Upper lobe of left lung (tissue), 6 donors: ENCODE measurements around the gene ITPR1. TPM values are rescaled to one million over a fixed set of nuclear protein-coding genes. Genes with fewer than 3 reads are reported as not detected.

Experiments
- ATAC-seq, 2 donors: fragments of 200-7000 bp; cut with Tn5 transposase; one replicate each; pipeline ENCODE4 v1.9.1; 2022; ENCODE audit warnings: mild to moderate bottlenecking in 2 of 2, moderate library complexity in 2 of 2; ENCODE audit not compliant: low FRiP score in 2 of 2
- DNase-seq, 2 donors: peaks; one replicate each; pipeline ENCODE4 v3.0.0-alpha.2; 2019 to 2020
- H3K27ac ChIP-seq, 4 donors: fragments of 200-600 bp; sonication (generic); one replicate each; pipeline ENCODE4 v1.5.1; 2016 to 2019
- H3K27me3 ChIP-seq, 4 donors: fragments of 200-600 bp; sonication (generic); one replicate each; pipeline ENCODE4 v1.5.1; 2017 to 2019
- H3K36me3 ChIP-seq, 4 donors: fragments of 200-600 bp; sonication (generic); one replicate each; pipeline ENCODE4 v1.5.1; 2016 to 2019
- H3K4me1 ChIP-seq, 4 donors: fragments of 200-600 bp; sonication (generic); one replicate each; pipeline ENCODE4 v1.5.1; 2018 to 2019
- H3K4me3 ChIP-seq, 4 donors: fragments of 200-600 bp; sonication (generic); one replicate each; pipeline ENCODE4 v1.5.1; 2017 to 2019; ENCODE audit warnings: mild to moderate bottlenecking in 2 of 4, moderate library complexity in 1 of 4
- H3K9me3 ChIP-seq, 4 donors: fragments of 200-600 bp; sonication (generic); one replicate each; pipeline ENCODE4 v1.5.1; 2018 to 2019
- CTCF ChIP-seq, 6 experiments: fragments of 450-650 bp in 4 of 6; fragments of 200-600 bp in 2 of 6; sonication (generic) in 2 of 6; IDR thresholded peaks; one replicate each; pipeline ENCODE4 v1.5.1; 2016 to 2019; ENCODE audit warnings: antibody characterized with exemption in 6 of 6
- EP300 ChIP-seq, 4 donors: sonication (generic); formaldehyde crosslinking; IDR thresholded peaks; one replicate each; pipeline ENCODE4 v1.5.1; 2017; ENCODE audit warnings: antibody characterized with exemption in 4 of 4, control low read depth in 2 of 4
- POLR2A ChIP-seq, 4 donors: fragments of 450-650 bp; IDR thresholded peaks; one replicate each; pipeline ENCODE4 v1.5.1; 2016 to 2017; ENCODE audit warnings: antibody characterized with exemption in 4 of 4, mild to moderate bottlenecking in 2 of 4
- POLR2AphosphoS5 ChIP-seq, 2 donors: sonication (generic); formaldehyde crosslinking; IDR thresholded peaks; one replicate each; pipeline ENCODE4 v1.5.1; 2017; ENCODE audit warnings: antibody characterized with exemption in 2 of 2
- WGBS, 2 donors: methylation state at CpG; one replicate each; pipeline ENCODE4 v1.1.5; 2017 to 2018; 5-methylcytosine and 5-hydroxymethylcytosine counted together
- total RNA-seq, 6 donors: library from RNA; depleted of rRNA in 4 of 6; stranded (reverse); fragments of >200 nt in 4 of 6; gene quantifications; one replicate each; pipeline versions ENCODE4 v1.1.0 to v1.2.1, GENCODE V29; 2016 to 2021
- donor health status: DM: no; HTN: no; CAD: no; lungs with moderate emphysema.
- donor health status: DM: no; HTN: yes; CAD: no; lungs with severe emphysema.

The ITPR1 gene
- total RNA-seq, 6 donors from 2014 or later = 55.5 to 136 (median 66.2) TPM

- ATAC-seq = peak in 1 of 2 donors; percentile 23
- Histone ChIP-seq H3K4me1 (no peaks in the 10 kb centered on the region), H3K36me3 (peaks cover 8 to 34% (median 10%) of the 10 kb centered on the region in 4 donors), H3K4me3 (no peak overlapping the region), H3K27ac (no peak overlapping the region), H3K9me3 (no peaks in the 10 kb centered on the region), H3K27me3 (no peaks in the 10 kb centered on the region)
- TF ChIP-seq POLR2A (IDR thresholded peaks at IDR 0.05) = no peak
- TF ChIP-seq EP300 (IDR thresholded peaks at IDR 0.05) = no peak
- no peak for TF ChIP-seq CTCF (IDR thresholded peaks at IDR 0.05)
- TF ChIP-seq POLR2AphosphoS5 (IDR thresholded peaks at IDR 0.05) = no peak
- WGBS, 2 donors = 73 to 78% methylated on average over 7 to 9 of the region's 9 CpGs
- no peak for DNase-seq
These were observed 150.9 kb downstream of the ITPR1 start for GRCh38 chr3:4643904-4644547.

DNA sequence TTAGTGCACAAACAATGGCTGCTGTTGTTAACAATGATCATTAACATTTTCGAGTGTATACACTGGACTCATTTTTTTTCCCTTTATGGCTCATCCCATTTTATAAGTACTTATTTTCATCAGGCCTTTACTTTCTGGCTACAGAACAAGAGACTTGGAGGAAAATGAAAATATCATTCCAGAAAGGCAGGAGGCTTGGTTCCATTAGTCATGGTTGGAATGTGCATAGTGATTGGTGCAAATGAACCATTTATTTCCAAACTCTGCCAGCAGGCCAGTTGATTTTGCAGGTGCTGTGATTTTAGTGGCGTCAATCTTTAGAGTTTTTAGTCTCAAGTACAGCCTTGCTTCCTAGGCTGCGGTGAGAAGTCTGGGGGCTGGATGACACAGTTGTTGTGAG, 151.8 kb downstream of the ITPR1 start:
- Histone ChIP-seq H3K9me3 (no peaks in the 10 kb centered on the region), H3K27me3 (no peaks in the 10 kb centered on the region), H3K4me3 (no peak overlapping the region), H3K4me1 (no peaks in the 10 kb centered on the region), H3K36me3 (peaks cover 8 to 30% (median 10%) of the 10 kb centered on the region in 4 donors), H3K27ac (no peak overlapping the region)
- TF ChIP-seq POLR2AphosphoS5 (IDR thresholded peaks at IDR 0.05) (no peak), EP300 (IDR thresholded peaks at IDR 0.05) (no peak), CTCF (IDR thresholded peaks at IDR 0.05) (no peak), POLR2A (IDR thresholded peaks at IDR 0.05) (no peak)
- ATAC-seq = no peak
- 85 to 89% methylated on average over 3 of the region's 3 CpGs for WGBS, 2 donors
- DNase-seq = no peak

DNA sequence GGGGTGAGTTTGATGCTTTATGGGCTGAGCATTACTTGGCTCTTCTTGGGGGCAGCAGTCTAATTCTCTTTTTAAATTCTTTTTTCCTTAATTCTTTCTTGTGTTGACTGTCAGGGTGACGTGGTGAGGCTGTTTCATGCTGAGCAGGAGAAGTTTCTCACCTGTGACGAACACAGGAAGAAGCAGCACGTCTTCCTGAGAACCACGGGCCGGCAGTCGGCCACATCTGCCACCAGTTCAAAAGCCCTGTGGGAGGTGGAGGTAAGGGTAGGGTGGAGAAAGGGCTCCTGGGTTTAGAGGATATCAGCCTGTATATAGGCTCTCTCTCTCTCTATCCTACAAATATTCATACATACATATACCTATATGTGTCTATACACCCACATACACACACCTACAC, 152.3 kb downstream of the ITPR1 start:
- DNase-seq (peak in 1 of 2 donors; percentile 25), ATAC-seq (no peak)
- H3K4me3 ChIP-seq = no peak overlapping the region
- no peaks in the 10 kb centered on the region for H3K4me1 ChIP-seq
- no peaks in the 10 kb centered on the region for H3K27me3 ChIP-seq
- H3K9me3 ChIP-seq = no peaks in the 10 kb centered on the region
- TF ChIP-seq CTCF (IDR thresholded peaks at IDR 0.05) = no peak
- TF ChIP-seq POLR2AphosphoS5 (IDR thresholded peaks at IDR 0.05) = no peak
- TF ChIP-seq EP300 (IDR thresholded peaks at IDR 0.05) = no peak
- no peak for TF ChIP-seq POLR2A (IDR thresholded peaks at IDR 0.05)
- peaks cover 8 to 29% (median 10%) of the 10 kb centered on the region in 4 donors for H3K36me3 ChIP-seq
- 82 to 83% methylated on average over 6 of the region's 6 CpGs for WGBS, 2 donors
- no peak overlapping the region for H3K27ac ChIP-seq

DNA sequence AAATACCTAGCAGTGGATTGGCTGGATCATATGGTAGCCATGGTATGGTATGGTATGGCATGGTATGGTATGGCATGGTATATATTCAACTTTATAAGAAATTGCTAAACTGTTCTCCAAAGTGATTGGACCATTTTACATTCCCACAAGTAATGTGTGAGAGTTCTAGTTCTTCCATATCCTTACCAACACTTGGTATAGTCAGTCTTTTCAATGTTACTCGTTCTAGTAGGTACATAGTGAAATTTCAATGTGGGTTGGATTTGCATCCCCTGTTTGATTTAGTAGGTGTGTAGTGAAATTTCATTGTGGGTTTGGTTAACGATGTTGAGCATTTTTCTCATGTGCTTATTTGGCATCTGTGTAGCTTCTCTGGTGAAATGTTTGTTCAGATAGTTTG, 154.3 kb downstream of the ITPR1 start:
- WGBS, 2 donors = 98% methylated on average over 2 of the region's 2 CpGs
- TF ChIP-seq EP300 (IDR thresholded peaks at IDR 0.05) = no peak
- TF ChIP-seq CTCF (IDR thresholded peaks at IDR 0.05) = no peak
- TF ChIP-seq POLR2AphosphoS5 (IDR thresholded peaks at IDR 0.05) = no peak
- TF ChIP-seq POLR2A (IDR thresholded peaks at IDR 0.05) = no peak
- no peak for ATAC-seq

More for the DNA sequence above, 154.3 kb downstream of the ITPR1 start:
- Histone ChIP-seq H3K4me3 (no peak overlapping the region), H3K4me1 (no peaks in the 10 kb centered on the region), H3K27ac (no peak overlapping the region), H3K36me3 (peaks cover 8 to 25% (median 13%) of the 10 kb centered on the region in 4 donors), H3K27me3 (no peaks in the 10 kb centered on the region), H3K9me3 (no peaks in the 10 kb centered on the region)
- no peak for DNase-seq
